ENCODE results near the gene USP20.

Gene USP20

GRCh38 chr9:129929496-129930125 lies 94.4 kb downstream of the USP20 start:
- Histone ChIP-seq H3F3A (ENCODE audit: insufficient read depth) (peaks cover 11% of the 10 kb centered on the region; the same call in 1 of the 2 replicates), H3K9me3 (ENCODE audit: insufficient read depth, low read length) (no peaks in the 10 kb centered on the region), H3K9me2 (replicated peaks; ENCODE audit: insufficient read depth, low read length) (no peaks in the 10 kb centered on the region), H4K20me1 (ENCODE audit: low read depth, low read length) (no peaks in the 10 kb centered on the region), H3K4me3 (ENCODE audit: insufficient read depth, low read length, poor library complexity, severe bottlenecking) (no peak overlapping the region), H3K79me2 (ENCODE audit: insufficient read depth, low read length) (peaks cover 3% of the 10 kb centered on the region; the same call in 1 of the 2 replicates), H3K27me3 (ENCODE audit: low read length) (no peaks in the 10 kb centered on the region), H3K36me3 (ENCODE audit: low read length) (peaks cover 27% of the 10 kb centered on the region), H3K27ac (ENCODE audit: low read depth, low read length) (no peak overlapping the region), H3K4me2 (ENCODE audit: low read depth, low read length, poor library complexity, severe bottlenecking) (no peak overlapping the region), H2AFZ (ENCODE audit: low read depth, low read length, severe bottlenecking) (no peak overlapping the region), H3K9ac (ENCODE audit: low read length) (no peak overlapping the region)
- TF ChIP-seq EZH2phosphoT487 (conservative IDR thresholded peaks at IDR 0.05; ENCODE audit: low read length), result no peak
- TF ChIP-seq CTCF (IDR thresholded peaks at IDR 0.05; ENCODE audit: insufficient read depth, low read length, poor library complexity, severe bottlenecking), result no peak

- Histone ChIP-seq H3K36me3 (ENCODE audit: low read length) (peaks cover 25% of the 10 kb centered on the region), H3K4me2 (ENCODE audit: low read depth, low read length, poor library complexity, severe bottlenecking) (no peak overlapping the region), H3F3A (ENCODE audit: insufficient read depth) (peaks cover 11% of the 10 kb centered on the region; the same call in 1 of the 2 replicates), H3K27me3 (ENCODE audit: low read length) (no peaks in the 10 kb centered on the region), H3K4me3 (ENCODE audit: insufficient read depth, low read length, poor library complexity, severe bottlenecking) (no peak overlapping the region), H3K27ac (ENCODE audit: low read depth, low read length) (no peak overlapping the region), H3K9me2 (replicated peaks; ENCODE audit: insufficient read depth, low read length) (no peaks in the 10 kb centered on the region), H4K20me1 (ENCODE audit: low read depth, low read length) (no peaks in the 10 kb centered on the region), H3K9ac (ENCODE audit: low read length) (no peak overlapping the region), H3K79me2 (ENCODE audit: insufficient read depth, low read length) (peaks cover 3% of the 10 kb centered on the region; the same call in 1 of the 2 replicates), H2AFZ (ENCODE audit: low read depth, low read length, severe bottlenecking) (no peak overlapping the region), H3K9me3 (ENCODE audit: insufficient read depth, low read length) (no peaks in the 10 kb centered on the region)
- TF ChIP-seq EZH2phosphoT487 (conservative IDR thresholded peaks at IDR 0.05; ENCODE audit: low read length), result no peak
- TF ChIP-seq CTCF (IDR thresholded peaks at IDR 0.05; ENCODE audit: insufficient read depth, low read length, poor library complexity, severe bottlenecking), result no peak
Observed at GRCh38 chr9:129930743-129931142, 95.5 kb downstream of the USP20 start.

Data from SU-DHL-6 (cell line).